A549 (cell line): Measurements from ENCODE around the gene NOS3.

Experiments used
- CTCF ChIP-seq: fragments of >200 bp; sonication (Bioruptor Twin); formaldehyde crosslinking; IDR thresholded peaks from 3 replicates; pipeline ENCODE4 v1.5.1; 2016
- USF2 ChIP-seq: fragments of 450-650 bp; IDR thresholded peaks from 2 replicates; pipeline ENCODE4 v1.6.1; 2014; ENCODE audit warnings: antibody characterized with exemption

DNA sequence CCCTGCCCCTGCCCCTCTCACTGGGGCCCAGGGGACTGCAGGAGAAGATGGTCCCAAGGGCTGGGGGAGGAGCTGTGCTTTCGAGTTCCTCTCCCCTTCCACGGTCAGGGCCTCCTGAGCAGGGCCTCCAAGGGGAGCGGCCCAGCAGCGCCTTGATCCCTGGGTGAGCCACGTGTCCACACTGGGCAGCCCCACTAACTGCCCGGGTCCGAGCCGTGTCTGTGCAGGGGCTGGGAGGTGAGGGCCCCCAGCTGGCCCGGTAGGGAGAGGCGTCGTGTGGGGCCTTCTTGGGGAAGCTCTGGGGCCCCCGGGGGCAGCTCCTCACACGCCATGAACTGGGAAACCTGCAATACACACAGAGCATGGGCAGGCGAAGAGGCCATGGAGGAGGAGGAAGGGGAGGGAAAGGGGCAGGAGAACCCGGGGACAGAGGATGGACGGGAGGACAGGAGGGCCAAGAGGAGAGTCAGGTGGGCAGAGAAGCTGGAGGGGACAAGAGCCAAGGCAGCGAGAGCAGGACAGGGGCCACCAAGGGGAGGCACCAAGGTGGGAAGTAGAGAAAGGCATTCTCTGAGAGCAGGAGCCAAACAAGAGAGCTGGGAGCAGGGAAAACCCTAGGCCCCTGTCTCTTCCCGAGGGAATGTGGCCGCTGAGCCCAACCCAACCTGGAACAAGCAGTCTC is 45.5 kb upstream of the NOS3 start:
- TF ChIP-seq USF2 = no peak
- TF ChIP-seq CTCF = no peak
